ENCODE measurements around the gene LRPAP1.

The LRPAP1 gene

DNA sequence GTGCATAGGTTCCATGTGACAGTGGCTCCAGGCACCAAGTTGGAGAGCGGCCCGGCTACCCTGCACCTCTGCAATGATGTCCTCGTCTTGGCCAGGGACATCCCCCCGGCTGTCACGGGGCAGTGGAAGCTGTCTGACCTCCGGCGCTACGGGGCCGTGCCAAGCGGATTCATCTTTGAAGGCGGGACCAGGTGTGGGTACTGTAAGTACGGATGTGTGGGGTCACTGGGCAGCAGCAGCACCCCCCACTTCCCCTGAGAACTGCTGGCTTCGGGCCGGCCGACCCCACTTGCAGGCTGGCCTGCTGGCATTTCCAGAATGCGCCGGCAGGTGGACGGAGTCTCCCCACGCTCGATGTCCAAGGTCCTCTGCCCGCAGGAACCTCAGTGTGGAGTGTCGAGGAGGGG is 55.9 kb downstream of the LRPAP1 start:
- Histone ChIP-seq H4K8ac (ENCODE audit: low read depth, low read length) (no peak overlapping the region), H2BK15ac (replicated peaks; ENCODE audit: low read depth) (no peak overlapping the region), H3K23ac (ENCODE audit: low read length) (no peak overlapping the region), H3K79me1 (ENCODE audit: low read length) (no peaks in the 10 kb centered on the region), H3K56ac (ENCODE audit: low read length) (no peak overlapping the region), H3K27ac (ENCODE audit: low read depth, low read length) (no peak overlapping the region), H3K4me2 (ENCODE audit: low read length) (no peak overlapping the region), H3K4me1 (ENCODE audit: control insufficient read depth, low read depth, low read length) (peaks cover 6% of the 10 kb centered on the region), H3K79me2 (ENCODE audit: control insufficient read depth, insufficient read depth, low read length) (no peaks in the 10 kb centered on the region), H2BK120ac (ENCODE audit: low read depth, low read length) (no peak overlapping the region), H3K9ac (ENCODE audit: low read length) (no peak overlapping the region), H3K4me3 (ENCODE audit: low read length) (no peak overlapping the region), H3K4ac (ENCODE audit: low read depth, low read length) (no peak overlapping the region), H3K27me3 (ENCODE audit: insufficient read depth, low read length, poor library complexity) (no peaks in the 10 kb centered on the region), H2AK5ac (ENCODE audit: low read length) (no peak overlapping the region), H4K5ac (ENCODE audit: low read length) (no peak overlapping the region), H2BK5ac (ENCODE audit: low read length) (no peak overlapping the region), H3K18ac (ENCODE audit: low read length) (no peak overlapping the region), H3K36me3 (ENCODE audit: control insufficient read depth, insufficient read depth, low read length) (no peaks in the 10 kb centered on the region)
- no peak for DNase-seq
- no CpG with 5 or more reads among the region's 22 CpGs for WGBS (ENCODE audit: extremely low coverage, insufficient coverage, low lambda C conversion rate)

DNA sequence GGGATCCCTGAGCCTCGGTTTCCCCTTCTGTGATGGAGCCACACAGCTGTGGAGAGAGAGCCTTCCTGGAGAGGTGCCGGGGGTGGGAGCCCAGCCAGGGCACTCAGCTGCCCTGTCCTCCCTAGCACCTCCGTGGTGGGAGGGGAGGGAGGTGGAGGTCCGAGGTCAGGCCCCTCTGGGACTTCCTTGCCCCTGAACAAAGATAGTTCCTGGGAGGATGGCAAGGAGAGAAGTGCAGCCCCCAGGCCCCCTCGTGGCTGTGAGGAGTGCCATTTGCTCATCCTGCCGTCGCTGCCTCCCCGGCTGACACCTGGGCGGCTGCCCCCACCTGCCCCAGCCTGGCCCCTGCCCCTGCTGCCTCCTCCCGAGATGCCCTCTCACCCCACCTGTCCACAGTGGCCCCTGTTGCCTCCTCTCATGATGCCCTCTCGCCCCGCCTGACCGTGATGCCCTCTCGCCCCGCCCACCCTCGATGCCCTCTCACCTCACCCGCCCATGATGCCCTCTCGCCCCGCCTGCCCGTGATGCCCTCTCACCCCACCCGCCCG is 56.4 kb downstream of the LRPAP1 start:
- no peak overlapping the region for H3K18ac ChIP-seq (ENCODE audit: low read length)
- no peaks in the 10 kb centered on the region for H3K79me1 ChIP-seq (ENCODE audit: low read length)
- no peak overlapping the region for H3K9ac ChIP-seq (ENCODE audit: low read length)
- H3K4me1 ChIP-seq (ENCODE audit: control insufficient read depth, low read depth, low read length), result peaks cover 1% of the 10 kb centered on the region
- H3K23ac ChIP-seq (ENCODE audit: low read length), result no peak overlapping the region
- no peak for DNase-seq
- H3K79me2 ChIP-seq (ENCODE audit: control insufficient read depth, insufficient read depth, low read length), result no peaks in the 10 kb centered on the region
- no peak overlapping the region for H2AK5ac ChIP-seq (ENCODE audit: low read length)
- H3K4ac ChIP-seq (ENCODE audit: low read depth, low read length), result no peak overlapping the region
- H3K27ac ChIP-seq (ENCODE audit: low read depth, low read length), result no peak overlapping the region
- no peak overlapping the region for H4K5ac ChIP-seq (ENCODE audit: low read length)
- no peak overlapping the region for H2BK15ac ChIP-seq (replicated peaks; ENCODE audit: low read depth)
- no peaks in the 10 kb centered on the region for H3K27me3 ChIP-seq (ENCODE audit: insufficient read depth, low read length, poor library complexity)
- H3K36me3 ChIP-seq (ENCODE audit: control insufficient read depth, insufficient read depth, low read length), result no peaks in the 10 kb centered on the region
- no peak overlapping the region for H2BK5ac ChIP-seq (ENCODE audit: low read length)
- no CpG with 5 or more reads among the region's 22 CpGs for WGBS (ENCODE audit: extremely low coverage, insufficient coverage, low lambda C conversion rate)
- H3K56ac ChIP-seq (ENCODE audit: low read length), result no peak overlapping the region
- H4K8ac ChIP-seq (ENCODE audit: low read depth, low read length), result no peak overlapping the region
- H3K4me3 ChIP-seq (ENCODE audit: low read length), result no peak overlapping the region
- H3K4me2 ChIP-seq (ENCODE audit: low read length), result no peak overlapping the region
- H2BK120ac ChIP-seq (ENCODE audit: low read depth, low read length), result no peak overlapping the region

DNA sequence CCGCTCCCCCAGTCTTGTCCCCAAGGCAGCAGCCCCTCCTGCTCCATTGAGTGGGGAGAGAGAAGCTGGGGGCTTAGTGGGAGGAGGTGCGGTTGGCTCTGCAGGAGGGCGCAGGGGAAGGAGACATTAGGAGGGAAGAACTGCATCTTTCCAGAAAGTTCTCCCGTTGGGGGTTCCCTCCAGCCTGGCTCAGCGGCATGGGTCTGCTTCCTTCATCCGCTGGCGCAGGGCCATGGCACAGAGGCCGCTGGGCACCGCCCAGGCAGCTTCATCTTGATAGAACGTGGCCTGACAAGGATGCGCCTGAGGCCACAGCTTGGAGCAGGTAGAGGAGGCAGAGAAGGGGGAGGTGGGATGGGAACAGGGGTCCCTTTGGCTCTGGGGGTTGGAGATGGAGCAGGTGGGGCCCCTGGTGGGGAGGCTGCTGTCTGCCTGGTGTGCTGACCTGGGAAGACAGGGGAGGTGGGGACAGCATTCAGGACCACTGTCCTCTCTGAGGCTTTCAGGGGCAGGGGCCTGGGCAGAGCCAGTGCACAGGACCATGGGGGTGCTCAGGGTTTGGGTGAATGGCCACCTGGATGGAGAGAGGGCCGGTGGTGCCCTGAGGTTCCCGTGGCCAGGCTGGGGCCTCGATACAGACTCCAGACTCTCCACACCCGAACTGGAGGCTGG is 57.0 kb downstream of the LRPAP1 start:
- no peak overlapping the region for H4K5ac ChIP-seq (ENCODE audit: low read length)

DNA sequence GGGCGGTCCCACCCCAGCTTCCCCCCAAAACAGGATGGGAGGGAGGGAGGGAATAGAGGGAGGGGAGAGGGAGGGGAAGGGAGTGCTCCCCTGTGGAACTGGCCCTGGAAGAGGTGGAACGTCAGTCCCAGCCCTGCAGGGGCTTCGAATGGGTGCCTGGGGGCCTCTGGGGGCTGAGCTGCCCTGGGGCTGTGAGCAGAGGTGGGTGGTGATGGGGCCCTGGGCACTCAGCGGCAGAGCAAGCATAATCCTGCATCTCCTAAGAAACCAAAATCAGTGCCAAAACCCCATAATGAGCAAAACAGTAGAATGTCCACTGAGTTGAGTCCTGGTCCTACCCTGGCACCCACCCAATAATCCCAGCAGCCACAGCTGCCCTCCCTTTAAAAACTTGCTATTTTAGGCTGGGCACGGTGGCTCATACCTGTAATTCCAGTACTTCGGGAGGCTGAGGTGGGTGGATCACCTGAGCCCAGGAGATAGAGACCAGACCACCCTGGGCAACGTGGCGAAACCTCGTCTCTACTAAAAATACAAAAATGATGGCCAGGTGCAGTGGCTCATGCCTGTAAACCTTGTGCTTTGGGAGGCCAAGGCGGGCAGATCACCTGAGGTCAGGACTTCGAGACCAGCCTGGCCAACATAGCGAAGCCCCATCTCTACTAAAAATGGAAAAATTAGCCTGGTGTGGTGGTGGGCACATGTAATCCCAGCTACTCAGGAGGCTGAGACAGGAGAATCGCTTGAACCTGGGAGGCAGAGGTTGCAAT is 58.0 kb downstream of the LRPAP1 start:
- Histone ChIP-seq H3K79me1 (ENCODE audit: low read length) (no peaks in the 10 kb centered on the region), H3K4me1 (ENCODE audit: control insufficient read depth, low read depth, low read length) (no peaks in the 10 kb centered on the region), H3K27ac (ENCODE audit: low read depth, low read length) (no peak overlapping the region), H3K36me3 (ENCODE audit: control insufficient read depth, insufficient read depth, low read length) (no peaks in the 10 kb centered on the region), H4K8ac (ENCODE audit: low read depth, low read length) (no peak overlapping the region), H4K5ac (ENCODE audit: low read length) (no peak overlapping the region), H2AK5ac (ENCODE audit: low read length) (no peak overlapping the region), H3K56ac (ENCODE audit: low read length) (no peak overlapping the region), H3K4ac (ENCODE audit: low read depth, low read length) (no peak overlapping the region), H3K9ac (ENCODE audit: low read length) (no peak overlapping the region), H2BK120ac (ENCODE audit: low read depth, low read length) (no peak overlapping the region), H2BK5ac (ENCODE audit: low read length) (no peak overlapping the region), H2BK15ac (replicated peaks; ENCODE audit: low read depth) (no peak overlapping the region), H3K18ac (ENCODE audit: low read length) (no peak overlapping the region), H3K79me2 (ENCODE audit: control insufficient read depth, insufficient read depth, low read length) (no peaks in the 10 kb centered on the region), H3K27me3 (ENCODE audit: insufficient read depth, low read length, poor library complexity) (no peaks in the 10 kb centered on the region), H3K4me2 (ENCODE audit: low read length) (no peak overlapping the region), H3K4me3 (ENCODE audit: low read length) (no peak overlapping the region), H3K23ac (ENCODE audit: low read length) (no peak overlapping the region)
- no peak for DNase-seq
- no CpG with 5 or more reads among the region's 13 CpGs for WGBS (ENCODE audit: extremely low coverage, insufficient coverage, low lambda C conversion rate)

More for the DNA sequence above, 57.0 kb downstream of the LRPAP1 start:
- Histone ChIP-seq H3K4me2 (ENCODE audit: low read length) (no peak overlapping the region), H3K27me3 (ENCODE audit: insufficient read depth, low read length, poor library complexity) (no peaks in the 10 kb centered on the region), H3K4me3 (ENCODE audit: low read length) (no peak overlapping the region), H3K27ac (ENCODE audit: low read depth, low read length) (no peak overlapping the region), H3K23ac (ENCODE audit: low read length) (no peak overlapping the region), H2BK15ac (replicated peaks; ENCODE audit: low read depth) (no peak overlapping the region), H3K79me2 (ENCODE audit: control insufficient read depth, insufficient read depth, low read length) (no peaks in the 10 kb centered on the region), H3K36me3 (ENCODE audit: control insufficient read depth, insufficient read depth, low read length) (no peaks in the 10 kb centered on the region), H3K4me1 (ENCODE audit: control insufficient read depth, low read depth, low read length) (no peaks in the 10 kb centered on the region), H3K4ac (ENCODE audit: low read depth, low read length) (no peak overlapping the region), H3K56ac (ENCODE audit: low read length) (no peak overlapping the region), H2AK5ac (ENCODE audit: low read length) (no peak overlapping the region), H2BK120ac (ENCODE audit: low read depth, low read length) (no peak overlapping the region), H3K9ac (ENCODE audit: low read length) (no peak overlapping the region), H3K79me1 (ENCODE audit: low read length) (no peaks in the 10 kb centered on the region), H2BK5ac (ENCODE audit: low read length) (no peak overlapping the region), H3K18ac (ENCODE audit: low read length) (no peak overlapping the region), H4K8ac (ENCODE audit: low read depth, low read length) (no peak overlapping the region)
- WGBS (ENCODE audit: extremely low coverage, insufficient coverage, low lambda C conversion rate), result no CpG with 5 or more reads among the region's 15 CpGs
- no peak for DNase-seq

DNA sequence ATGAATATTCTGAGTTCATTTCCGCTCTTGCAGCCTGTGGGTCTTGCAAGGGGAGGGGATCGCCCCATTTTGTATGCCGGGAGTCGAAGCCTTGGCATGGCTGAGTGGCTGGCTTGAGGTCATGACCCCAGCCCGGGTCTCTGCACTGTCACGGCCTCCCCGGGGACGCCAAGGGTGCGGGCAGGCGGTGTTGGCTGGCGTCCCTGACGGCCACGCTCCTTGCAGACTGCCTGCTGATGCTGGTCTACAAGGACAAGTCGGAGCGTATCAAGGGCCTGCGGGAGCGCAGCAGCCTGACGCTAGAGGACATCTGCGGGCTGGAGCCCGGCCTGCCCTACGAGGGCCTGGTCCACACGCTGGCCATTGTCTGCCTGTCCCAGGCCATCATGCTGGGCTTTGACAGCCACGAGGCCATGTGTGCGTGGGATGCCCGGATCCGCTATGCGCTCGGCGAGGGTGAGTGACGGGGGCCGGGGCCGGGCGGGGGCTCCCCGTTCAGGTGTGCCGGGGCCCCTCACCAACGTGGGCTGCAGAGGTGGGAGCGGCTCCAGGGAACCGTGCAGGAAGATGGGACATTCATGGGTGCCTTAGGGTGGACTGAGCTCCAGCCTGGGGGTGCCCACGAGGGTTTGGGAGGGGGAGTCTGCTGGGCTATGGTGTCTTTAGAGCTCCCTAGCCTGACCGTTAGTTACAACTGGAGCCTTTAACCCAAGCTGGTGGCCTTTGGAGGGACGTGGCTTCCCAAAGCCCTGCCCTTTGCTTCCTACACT is 58.9 kb downstream of the LRPAP1 start:
- Histone ChIP-seq H3K4me3 (ENCODE audit: low read length) (no peak overlapping the region), H3K56ac (ENCODE audit: low read length) (no peak overlapping the region), H2BK5ac (ENCODE audit: low read length) (no peak overlapping the region), H3K36me3 (ENCODE audit: control insufficient read depth, insufficient read depth, low read length) (no peaks in the 10 kb centered on the region), H2BK15ac (replicated peaks; ENCODE audit: low read depth) (no peak overlapping the region), H3K79me2 (ENCODE audit: control insufficient read depth, insufficient read depth, low read length) (no peaks in the 10 kb centered on the region), H3K4me1 (ENCODE audit: control insufficient read depth, low read depth, low read length) (no peaks in the 10 kb centered on the region), H2BK120ac (ENCODE audit: low read depth, low read length) (no peak overlapping the region), H4K5ac (ENCODE audit: low read length) (no peak overlapping the region), H3K27ac (ENCODE audit: low read depth, low read length) (no peak overlapping the region), H3K4ac (ENCODE audit: low read depth, low read length) (no peak overlapping the region), H3K27me3 (ENCODE audit: insufficient read depth, low read length, poor library complexity) (no peaks in the 10 kb centered on the region), H3K23ac (ENCODE audit: low read length) (no peak overlapping the region), H2AK5ac (ENCODE audit: low read length) (no peak overlapping the region), H3K4me2 (ENCODE audit: low read length) (no peak overlapping the region), H4K8ac (ENCODE audit: low read depth, low read length) (no peak overlapping the region), H3K79me1 (ENCODE audit: low read length) (no peaks in the 10 kb centered on the region), H3K9ac (ENCODE audit: low read length) (no peak overlapping the region), H3K18ac (ENCODE audit: low read length) (no peak overlapping the region)
- no peak for DNase-seq
- no CpG with 5 or more reads among the region's 41 CpGs for WGBS (ENCODE audit: extremely low coverage, insufficient coverage, low lambda C conversion rate)
